SU-DHL-6 (cell line): ENCODE measurements around the gene SIL1.

Source experiments
- EZH2phosphoT487 ChIP-seq: fragments of 200-600 bp; sonication (generic), shearing (Covaris generic); conservative IDR thresholded peaks from 2 replicates; pipeline ENCODE4 v1.6.1; 2018; ENCODE audit warnings: mild to moderate bottlenecking, antibody characterized with exemption, low read length, moderate library complexity, mixed read lengths
- TF ChIP-seq, protein P1 (sequence below): fragments of 200-600 bp; sonication (generic); IDR thresholded peaks from one replicate; pipeline ENCODE4 v1.5.1; 2017; ENCODE audit warnings: antibody characterized with exemption, mild to moderate bottlenecking, low read length, moderate library complexity; ENCODE audit not compliant: insufficient read depth, poor library complexity, severe bottlenecking

DNA sequence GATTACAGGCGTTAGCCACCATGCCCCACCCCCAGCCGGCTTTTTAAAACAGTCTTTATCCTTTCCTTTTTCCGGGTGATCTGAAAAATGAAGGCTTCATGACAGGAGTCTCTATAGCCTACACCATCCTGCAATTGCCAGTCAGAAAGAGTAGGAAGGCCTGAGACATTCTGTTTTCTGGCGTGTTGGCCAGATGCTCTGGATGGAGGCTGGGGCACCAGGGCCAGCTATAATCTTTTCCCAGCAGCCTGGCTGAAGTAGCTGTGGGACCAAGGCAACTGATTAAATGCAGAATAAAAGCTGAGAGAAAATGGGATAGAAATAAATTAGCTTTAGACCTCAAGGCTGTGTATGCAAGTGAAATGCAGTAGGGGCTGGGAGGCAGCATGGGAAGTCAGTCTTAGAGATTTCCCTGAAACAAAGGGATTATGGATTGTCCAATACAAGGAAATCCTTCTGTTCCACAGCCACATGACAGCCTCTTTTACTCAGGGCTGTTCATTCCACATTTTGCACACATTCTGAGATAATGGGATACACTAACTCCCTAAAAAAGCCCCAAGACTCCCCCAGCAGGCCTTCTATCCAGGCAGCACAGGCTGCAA is 207.1 kb downstream of the SIL1 start:
- TF ChIP-seq, protein P1, sequence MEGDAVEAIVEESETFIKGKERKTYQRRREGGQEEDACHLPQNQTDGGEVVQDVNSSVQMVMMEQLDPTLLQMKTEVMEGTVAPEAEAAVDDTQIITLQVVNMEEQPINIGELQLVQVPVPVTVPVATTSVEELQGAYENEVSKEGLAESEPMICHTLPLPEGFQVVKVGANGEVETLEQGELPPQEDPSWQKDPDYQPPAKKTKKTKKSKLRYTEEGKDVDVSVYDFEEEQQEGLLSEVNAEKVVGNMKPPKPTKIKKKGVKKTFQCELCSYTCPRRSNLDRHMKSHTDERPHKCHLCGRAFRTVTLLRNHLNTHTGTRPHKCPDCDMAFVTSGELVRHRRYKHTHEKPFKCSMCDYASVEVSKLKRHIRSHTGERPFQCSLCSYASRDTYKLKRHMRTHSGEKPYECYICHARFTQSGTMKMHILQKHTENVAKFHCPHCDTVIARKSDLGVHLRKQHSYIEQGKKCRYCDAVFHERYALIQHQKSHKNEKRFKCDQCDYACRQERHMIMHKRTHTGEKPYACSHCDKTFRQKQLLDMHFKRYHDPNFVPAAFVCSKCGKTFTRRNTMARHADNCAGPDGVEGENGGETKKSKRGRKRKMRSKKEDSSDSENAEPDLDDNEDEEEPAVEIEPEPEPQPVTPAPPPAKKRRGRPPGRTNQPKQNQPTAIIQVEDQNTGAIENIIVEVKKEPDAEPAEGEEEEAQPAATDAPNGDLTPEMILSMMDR = no peak
- no peak for TF ChIP-seq EZH2phosphoT487
